Smooth muscle cell (in vitro differentiated cells): ENCODE data around the gene SH3BP2. TPM values are rescaled to one million over a fixed set of nuclear protein-coding genes. Genes with fewer than 3 reads are reported as not detected.
A peak's percentile ranks its signal among the peaks of the same experiment; 100 is the strongest.

Experiments used
- DNase-seq: peaks from one replicate; lab custom pipeline; 2025; ENCODE audit not compliant: unreplicated experiment; lab: John Stamatoyannopoulos, UW
- H2AFZ ChIP-seq: fragments of 200-600 bp; sonication (generic); 2 replicates; pipeline ENCODE4 v1.6.0; 2016; ENCODE audit warnings: antibody characterized with exemption, low read depth, mild to moderate bottlenecking
- H3F3A ChIP-seq: fragments of 200-600 bp; sonication (generic); 2 replicates; pipeline ENCODE4 v1.6.0; 2017; ENCODE audit warnings: antibody characterized with exemption, low read depth
- H3K27ac ChIP-seq: fragments of 200-600 bp; sonication (generic); 2 replicates; pipeline ENCODE4 v1.5.1; 2016; ENCODE audit warnings: low read depth, mild to moderate bottlenecking
- H3K27me3 ChIP-seq: fragments of 200-600 bp; sonication (generic); 2 replicates; pipeline ENCODE4 v1.6.1; 2016; ENCODE audit warnings: low read depth, mild to moderate bottlenecking
- H3K36me3 ChIP-seq: fragments of 200-600 bp; sonication (generic); 2 replicates; pipeline ENCODE4 v1.5.1; 2016; ENCODE audit warnings: low read depth
- H3K4me1 ChIP-seq: fragments of 200-600 bp; sonication (generic); 2 replicates; pipeline ENCODE4 v1.5.1; 2016; ENCODE audit warnings: low read depth
- H3K4me2 ChIP-seq: fragments of 200-600 bp; sonication (generic); 2 replicates; pipeline ENCODE4 v1.6.0; 2016; ENCODE audit warnings: mild to moderate bottlenecking
- H3K4me3 ChIP-seq: fragments of 200-600 bp; sonication (generic); 2 replicates; pipeline ENCODE4 v1.5.1; 2016; ENCODE audit warnings: mild to moderate bottlenecking
- H3K79me2 ChIP-seq: fragments of 200-600 bp; sonication (generic); 2 replicates; pipeline ENCODE4 v1.6.0; 2016; ENCODE audit warnings: low read depth, mild to moderate bottlenecking
- H3K9ac ChIP-seq: fragments of 200-600 bp; sonication (generic); 2 replicates; pipeline ENCODE4 v1.6.0; 2016; ENCODE audit warnings: low read depth
- H3K9me3 ChIP-seq: fragments of 200-600 bp; sonication (generic); replicated peaks from 2 replicates; pipeline ENCODE4 v1.5.1; 2016; ENCODE audit warnings: low read depth
- H4K20me1 ChIP-seq: fragments of 200-600 bp; sonication (generic); 2 replicates; pipeline ENCODE4 v1.6.0; 2016; ENCODE audit warnings: low read depth
- WGBS: methylation state at CpG from one replicate; pipeline ENCODE4 v1.1.7; 2016; ENCODE audit warnings: low lambda C conversion rate; 5-methylcytosine and 5-hydroxymethylcytosine counted together
- polyA plus RNA-seq: library from polyadenylated mRNA; unstranded; fragments of >200 nt; fragmentation: Nextera tagmentation; extraction: Ambion mirVana; gene quantifications from 2 replicates; pipeline ENCODE4 v1.2.1, GENCODE V29; 2016
- total RNA-seq: library from RNA; depleted of rRNA; stranded (reverse); fragments of >200 nt; gene quantifications from 2 replicates; pipeline ENCODE4 v1.2.3, GENCODE V29; 2014
- TF ChIP-seq, protein P1 (sequence below): fragments of 200-600 bp; sonication (generic); IDR thresholded peaks from 2 replicates; pipeline ENCODE4 v1.5.1; 2017; ENCODE audit warnings: borderline replicate concordance, mild to moderate bottlenecking, antibody characterized with exemption; ENCODE audit not compliant: insufficient read depth, poor library complexity, severe bottlenecking

Gene SH3BP2
- total and polyA plus RNA-seq, 2 experiments from 2014 or later, result 17.3 to 19.3 TPM

DNA sequence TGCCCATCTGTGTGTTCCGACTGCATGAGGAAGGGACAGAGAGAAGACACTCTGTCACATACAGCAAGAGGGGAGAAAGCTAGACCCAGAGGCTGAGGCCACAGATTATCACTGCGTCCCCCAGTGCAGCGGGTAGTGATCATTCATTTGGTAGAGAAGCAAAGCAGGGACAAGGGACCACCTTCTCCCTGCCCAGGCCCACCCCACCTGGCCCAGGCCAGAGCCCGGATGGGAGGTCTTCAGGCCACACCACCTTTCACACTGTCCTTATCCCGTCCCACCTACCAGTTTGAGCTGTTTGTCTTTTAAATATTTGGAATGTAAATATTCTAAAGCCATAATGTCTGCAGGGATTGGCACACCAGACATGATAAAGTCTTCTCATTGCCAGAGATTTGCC is 47.4 kb upstream of the SH3BP2 start:
- peaks cover 19% of the 10 kb centered on the region for H3K79me2 ChIP-seq
- peaks cover 19% of the 10 kb centered on the region for H3F3A ChIP-seq
- peaks cover 5% of the 10 kb centered on the region for H3K4me1 ChIP-seq
- no peaks in the 10 kb centered on the region for H3K27me3 ChIP-seq
- peak overlapping the region; percentile 86 for H3K9ac ChIP-seq
- H3K9me3 ChIP-seq, result no peaks in the 10 kb centered on the region
- 60% methylated on average over 5 of the region's 5 CpGs for WGBS
- no peak for DNase-seq
- no peak overlapping the region for H2AFZ ChIP-seq
- H3K27ac ChIP-seq, result peak overlapping the region; percentile 98
- TF ChIP-seq, protein P1, sequence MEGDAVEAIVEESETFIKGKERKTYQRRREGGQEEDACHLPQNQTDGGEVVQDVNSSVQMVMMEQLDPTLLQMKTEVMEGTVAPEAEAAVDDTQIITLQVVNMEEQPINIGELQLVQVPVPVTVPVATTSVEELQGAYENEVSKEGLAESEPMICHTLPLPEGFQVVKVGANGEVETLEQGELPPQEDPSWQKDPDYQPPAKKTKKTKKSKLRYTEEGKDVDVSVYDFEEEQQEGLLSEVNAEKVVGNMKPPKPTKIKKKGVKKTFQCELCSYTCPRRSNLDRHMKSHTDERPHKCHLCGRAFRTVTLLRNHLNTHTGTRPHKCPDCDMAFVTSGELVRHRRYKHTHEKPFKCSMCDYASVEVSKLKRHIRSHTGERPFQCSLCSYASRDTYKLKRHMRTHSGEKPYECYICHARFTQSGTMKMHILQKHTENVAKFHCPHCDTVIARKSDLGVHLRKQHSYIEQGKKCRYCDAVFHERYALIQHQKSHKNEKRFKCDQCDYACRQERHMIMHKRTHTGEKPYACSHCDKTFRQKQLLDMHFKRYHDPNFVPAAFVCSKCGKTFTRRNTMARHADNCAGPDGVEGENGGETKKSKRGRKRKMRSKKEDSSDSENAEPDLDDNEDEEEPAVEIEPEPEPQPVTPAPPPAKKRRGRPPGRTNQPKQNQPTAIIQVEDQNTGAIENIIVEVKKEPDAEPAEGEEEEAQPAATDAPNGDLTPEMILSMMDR, result no peak
- H3K36me3 ChIP-seq, result no peaks in the 10 kb centered on the region
- H4K20me1 ChIP-seq, result peaks cover 6% of the 10 kb centered on the region
- H3K4me2 ChIP-seq, result peak overlapping the region; percentile 74
- H3K4me3 ChIP-seq, result no peak overlapping the region

DNA sequence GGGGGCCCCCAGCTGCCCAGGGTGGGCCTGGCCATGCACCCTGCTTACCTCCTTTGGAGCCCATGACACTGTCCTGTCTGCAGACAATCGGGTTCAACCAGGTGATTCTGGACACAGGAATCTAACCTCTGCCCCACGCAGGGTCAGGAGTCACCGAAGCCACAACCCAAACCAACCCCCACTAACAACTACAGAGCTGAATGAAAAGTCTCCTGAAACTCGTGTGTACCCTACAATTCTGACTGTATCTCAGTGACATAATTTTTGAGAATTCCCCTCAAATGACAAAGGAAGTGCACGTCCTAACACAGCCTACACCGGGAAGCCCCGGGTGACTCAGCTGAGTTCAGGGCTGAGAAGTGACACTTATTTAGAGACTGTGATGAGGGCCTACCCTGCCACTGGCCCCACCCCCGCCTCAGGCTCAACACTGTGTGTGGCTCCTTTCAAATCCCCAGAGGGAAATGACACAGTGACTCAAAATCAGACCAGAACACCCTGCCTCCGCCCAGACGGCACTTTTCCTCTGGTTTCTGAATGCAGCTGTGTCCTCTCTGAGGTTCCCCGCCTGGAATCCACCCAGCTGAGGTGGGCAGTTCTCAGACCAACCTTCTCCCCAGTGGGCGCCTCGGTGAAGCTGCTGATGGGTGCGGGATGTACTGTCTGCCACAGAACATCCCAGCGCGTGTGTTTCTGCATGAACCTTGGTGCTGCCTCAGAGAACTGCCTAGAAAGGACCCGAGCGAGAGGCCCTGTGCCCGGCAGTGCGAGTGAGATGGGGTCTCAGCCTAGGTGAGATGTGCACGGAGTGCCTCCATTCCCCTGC is 46.7 kb upstream of the SH3BP2 start:
- Histone ChIP-seq H4K20me1 (peaks cover 12% of the 10 kb centered on the region), H3K79me2 (peaks cover 23% of the 10 kb centered on the region), H3K4me2 (peak overlapping the region; percentile 74), H2AFZ (no peak overlapping the region), H3K9ac (peak overlapping the region; percentile 86), H3K27me3 (no peaks in the 10 kb centered on the region), H3K9me3 (no peaks in the 10 kb centered on the region), H3K4me3 (no peak overlapping the region), H3K27ac (peak overlapping the region; percentile 98), H3F3A (peaks cover 16% of the 10 kb centered on the region), H3K36me3 (no peaks in the 10 kb centered on the region), H3K4me1 (peaks cover 5% of the 10 kb centered on the region)
- 34% methylated on average over 21 of the region's 21 CpGs for WGBS
- TF ChIP-seq, protein P1, result no peak
- DNase-seq, result peak; percentile 68

DNA sequence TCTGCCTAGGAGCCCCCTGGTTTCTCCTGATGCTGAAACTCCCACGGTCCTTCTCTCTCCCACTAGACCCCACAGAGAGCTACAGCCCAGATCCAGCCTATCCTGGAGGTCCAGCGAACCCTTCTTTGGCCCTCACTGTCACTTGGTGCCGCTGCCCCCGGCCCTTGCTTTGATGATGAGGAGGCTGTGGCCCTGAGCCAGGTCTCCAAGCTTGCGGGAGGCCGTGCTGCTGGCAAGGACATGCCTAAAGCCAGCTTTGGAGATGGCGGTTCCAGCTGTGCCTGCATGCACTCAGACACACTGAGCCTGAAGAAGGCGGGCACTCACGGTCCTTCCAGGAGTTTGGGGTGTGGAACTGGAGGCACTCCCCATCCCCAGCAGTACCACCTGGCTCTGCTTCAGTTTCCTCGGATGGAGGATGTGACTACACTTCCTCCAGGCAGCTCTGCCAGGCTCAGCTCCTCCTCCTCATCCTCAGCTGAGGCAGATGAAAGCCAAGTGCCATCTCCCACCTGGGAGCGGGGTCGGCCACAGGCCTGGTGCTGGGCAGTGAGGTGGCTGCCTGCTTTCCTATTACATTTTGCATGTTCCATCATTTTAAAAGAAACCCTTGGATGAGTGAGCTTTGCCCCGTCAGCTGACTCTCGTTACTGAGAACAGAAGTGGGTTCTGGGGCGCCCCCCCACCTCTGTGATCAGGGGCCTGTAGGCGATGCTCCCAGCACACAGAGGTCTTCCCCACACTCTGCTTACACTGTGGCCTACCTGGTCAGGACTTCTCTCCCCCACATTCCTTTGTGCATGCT is 45.8 kb upstream of the SH3BP2 start:
- Histone ChIP-seq H2AFZ (no peak overlapping the region), H3K27me3 (no peaks in the 10 kb centered on the region), H3K4me1 (peaks cover 5% of the 10 kb centered on the region), H3K27ac (peak overlapping the region; percentile 98), H3K36me3 (no peaks in the 10 kb centered on the region), H3K9me3 (no peaks in the 10 kb centered on the region), H3K4me3 (no peak overlapping the region), H3K4me2 (peak overlapping the region; percentile 66), H4K20me1 (peaks cover 16% of the 10 kb centered on the region), H3K79me2 (peaks cover 23% of the 10 kb centered on the region), H3K9ac (peak overlapping the region; percentile 68), H3F3A (peaks cover 16% of the 10 kb centered on the region)
- TF ChIP-seq, protein P1, result no peak
- 83% methylated on average over 16 of the region's 16 CpGs for WGBS
- no peak for DNase-seq
